GM18909 (cell line): ENCODE data around the gene KCND2.
"Not testable (repeated sequence)": the region's sequence is repeated elsewhere in the genome, so short reads cannot be mapped to it uniquely, and the experiment has no call there.

Source experiments
- ATAC-seq: cut with Tn5 transposase; IDR thresholded peaks from one replicate; pipeline ENCODE4 v1.9.1; 2021; ENCODE audit warnings: mild to moderate bottlenecking; ENCODE audit not compliant: unreplicated experiment, poor library complexity

Gene KCND2

DNA sequence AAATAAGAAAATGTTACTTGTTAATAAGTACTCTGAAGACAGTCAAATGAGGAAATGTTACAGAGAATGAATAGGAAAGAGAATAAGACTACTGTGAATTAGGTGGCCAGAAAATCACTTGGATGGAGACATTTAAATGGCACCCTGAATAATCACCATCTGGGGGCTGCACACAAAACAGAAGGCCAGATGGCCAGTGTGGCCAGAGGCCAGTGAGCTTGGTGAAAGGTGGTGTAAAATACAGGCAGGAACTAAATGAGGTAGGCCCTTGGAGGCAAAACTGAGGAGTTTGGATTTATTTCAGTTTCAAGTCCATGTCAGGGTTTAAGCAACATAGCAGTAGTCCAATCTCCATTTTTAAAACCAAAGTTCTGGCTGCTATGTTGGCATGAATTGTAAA lies 458.3 kb downstream of the KCND2 start:
- ATAC-seq: no peak

DNA sequence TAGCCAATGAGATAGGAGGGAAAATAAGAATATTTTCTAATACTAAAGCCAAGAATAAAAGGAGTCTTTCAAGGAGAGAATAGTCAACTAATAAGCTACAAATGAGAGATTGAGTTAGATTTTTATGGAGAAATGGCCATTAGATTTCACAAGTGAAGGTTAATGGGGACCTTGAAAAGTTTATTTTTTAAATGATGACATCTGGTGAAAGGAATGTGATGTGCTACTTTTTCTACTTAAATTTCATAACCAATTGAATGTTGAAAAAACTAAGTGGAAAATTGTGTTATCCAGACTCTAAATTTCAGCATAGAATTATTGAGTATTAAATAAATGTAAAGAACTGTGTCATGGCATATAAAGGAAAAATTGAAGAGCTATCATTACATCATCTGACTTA lies 459.3 kb downstream of the KCND2 start:
- no peak for ATAC-seq

DNA sequence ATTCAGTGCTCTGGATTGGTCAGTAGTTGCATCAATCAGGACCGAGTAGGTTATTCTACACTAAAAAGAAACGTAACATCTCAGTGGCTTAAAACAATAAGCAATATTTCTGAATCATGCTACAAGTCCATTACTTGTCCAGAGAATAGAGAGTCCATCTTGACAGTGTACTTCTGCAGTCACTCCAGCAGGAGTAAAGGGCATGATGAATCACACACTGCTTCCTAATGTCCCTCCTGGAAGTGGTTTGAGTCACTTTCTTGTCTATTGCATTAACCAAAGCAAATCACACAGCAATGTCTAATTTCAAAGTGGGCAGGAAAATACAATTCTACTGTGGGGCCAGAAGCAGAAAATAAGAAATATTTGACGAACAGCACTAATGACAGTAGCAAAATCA lies 460.2 kb downstream of the KCND2 start:
- ATAC-seq: no peak

DNA sequence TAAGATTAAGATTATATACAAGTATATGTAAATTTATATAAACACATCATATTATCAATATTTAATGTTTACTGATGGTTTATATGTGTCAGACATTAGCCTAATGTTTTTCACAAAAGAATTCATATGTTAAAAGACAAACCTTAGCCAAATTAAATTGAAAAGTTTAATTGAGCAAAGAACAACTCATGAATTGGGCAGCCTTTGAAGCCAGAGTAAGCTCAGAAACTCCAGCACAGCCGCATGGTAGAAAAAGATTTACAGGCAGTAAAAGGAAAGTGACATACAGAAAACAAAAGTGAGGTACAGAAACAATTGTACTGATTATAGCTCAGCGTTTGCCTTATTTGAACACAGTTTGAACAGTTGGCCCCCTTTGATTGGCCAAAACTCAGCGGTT lies 460.9 kb downstream of the KCND2 start:
- ATAC-seq: no peak

DNA sequence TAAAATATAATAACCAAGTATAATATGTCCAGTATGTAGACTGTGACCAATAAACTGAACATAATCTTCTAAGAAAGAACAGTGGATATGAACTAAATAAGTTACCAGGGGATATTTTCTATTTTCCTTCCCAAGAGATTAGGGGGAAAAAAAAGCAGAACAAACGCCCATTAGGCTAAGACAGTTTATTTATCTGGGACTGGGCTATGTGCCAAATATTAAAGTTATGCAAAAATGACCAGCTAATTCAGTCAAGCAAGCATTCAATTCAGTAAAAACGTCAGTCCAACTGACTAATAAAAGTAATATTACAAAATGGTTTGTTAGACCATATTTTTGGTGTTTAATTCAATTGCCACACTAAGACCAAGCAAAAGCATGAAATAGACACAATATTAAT lies 462.8 kb downstream of the KCND2 start:
- no peak for ATAC-seq

DNA sequence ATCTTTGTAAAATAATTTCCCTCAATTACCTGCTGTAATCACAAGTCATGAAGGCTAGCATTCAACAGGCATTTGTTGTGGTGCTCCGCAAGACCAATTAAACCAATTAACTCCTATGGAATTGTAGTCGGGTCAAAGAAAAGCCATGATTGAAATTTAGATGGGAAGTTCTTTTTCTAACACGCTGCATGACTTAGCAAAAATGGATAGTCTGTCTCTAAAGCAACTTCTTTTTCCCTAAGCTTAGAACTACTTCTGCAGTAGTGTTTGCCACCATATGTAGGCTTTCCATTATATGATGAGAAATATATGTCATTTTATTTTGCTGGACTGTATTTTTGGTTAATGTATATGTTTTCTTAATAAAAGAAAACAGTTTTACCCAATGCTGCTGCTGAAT lies 465.8 kb downstream of the KCND2 start:
- no peak for ATAC-seq

DNA sequence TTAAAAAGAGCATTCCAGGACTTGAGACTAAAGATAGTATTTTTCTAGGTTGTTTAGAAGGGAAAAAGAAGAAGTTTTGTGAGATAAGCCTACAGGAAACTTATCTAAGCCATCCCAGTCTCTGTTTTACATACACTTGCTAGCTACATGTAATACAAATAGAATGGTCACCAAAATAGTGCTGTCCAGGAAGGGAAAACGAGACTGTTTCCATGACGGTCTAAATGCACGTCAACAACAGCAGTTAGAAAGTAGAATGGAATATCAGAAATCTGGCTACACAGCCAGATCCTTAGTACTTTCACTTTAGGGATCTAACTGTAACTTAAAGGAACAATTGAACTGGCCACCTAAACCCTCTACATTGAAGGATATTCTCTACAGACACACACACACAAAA lies 467.4 kb downstream of the KCND2 start:
- no peak for ATAC-seq

DNA sequence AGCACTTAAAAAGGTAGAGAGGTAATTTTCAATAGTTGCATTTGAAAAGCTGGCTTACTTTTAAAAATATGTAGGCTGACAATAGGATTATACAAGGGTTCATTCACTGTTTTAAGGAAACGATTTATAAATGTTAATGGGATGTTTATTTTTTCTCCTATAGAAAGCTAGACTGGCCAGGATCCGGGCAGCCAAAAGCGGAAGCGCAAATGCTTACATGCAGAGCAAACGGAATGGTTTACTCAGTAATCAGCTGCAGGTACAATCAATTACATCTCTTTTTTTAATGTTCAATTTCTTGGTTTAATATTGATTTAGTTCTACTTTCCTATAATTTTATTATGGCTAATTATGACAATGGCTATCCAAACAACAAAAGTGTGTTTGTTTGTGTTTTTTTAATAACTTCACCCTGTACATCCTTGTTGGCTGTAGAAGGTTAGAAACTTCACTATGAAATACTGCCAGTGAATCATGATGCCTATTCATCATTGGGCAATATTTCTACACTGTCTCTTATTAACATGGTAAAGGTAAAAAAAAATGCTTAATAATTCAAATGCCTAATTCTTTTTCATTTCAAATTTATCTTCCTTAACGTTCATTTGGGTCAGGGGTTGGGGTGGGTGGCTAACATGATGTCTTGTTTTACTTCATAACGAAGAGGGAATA lies 468.5 kb downstream of the KCND2 start:
- no peak for ATAC-seq

DNA sequence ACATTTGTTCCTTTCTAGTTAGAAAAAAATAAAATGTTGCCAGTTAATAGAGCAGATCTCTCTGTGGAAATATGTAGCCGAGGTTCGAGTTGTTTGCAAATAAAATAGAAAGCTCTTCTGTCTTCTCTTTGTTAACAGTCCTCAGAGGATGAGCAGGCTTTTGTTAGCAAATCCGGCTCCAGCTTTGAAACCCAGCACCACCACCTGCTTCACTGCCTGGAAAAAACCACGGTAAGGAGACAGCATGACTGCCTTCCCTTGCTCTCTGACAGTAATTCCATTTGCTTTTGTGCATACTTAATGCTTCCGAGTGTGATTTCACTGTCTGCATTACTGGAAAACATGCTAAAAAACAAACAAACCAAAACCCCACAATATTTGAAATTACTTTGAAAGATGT lies 469.4 kb downstream of the KCND2 start:
- no peak for ATAC-seq

DNA sequence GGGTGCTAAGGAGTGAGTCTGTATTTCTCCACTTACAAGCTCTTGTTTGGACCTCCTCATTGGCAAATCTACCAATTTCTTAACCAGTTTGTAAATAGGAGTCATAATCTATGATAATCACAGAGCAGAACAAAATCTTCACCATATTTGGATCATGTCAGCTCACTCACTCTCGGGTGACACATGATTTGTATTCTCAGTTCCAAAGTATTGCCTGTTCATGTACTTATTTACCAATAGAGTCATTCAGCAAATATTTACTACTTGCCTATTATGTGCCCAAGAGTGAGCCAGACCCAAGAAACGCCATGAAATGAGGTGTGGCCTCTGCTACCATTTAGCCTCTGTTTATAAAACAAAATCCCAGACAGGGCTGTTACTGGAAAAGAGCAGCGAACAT lies 470.2 kb downstream of the KCND2 start:
- no peak for ATAC-seq

DNA sequence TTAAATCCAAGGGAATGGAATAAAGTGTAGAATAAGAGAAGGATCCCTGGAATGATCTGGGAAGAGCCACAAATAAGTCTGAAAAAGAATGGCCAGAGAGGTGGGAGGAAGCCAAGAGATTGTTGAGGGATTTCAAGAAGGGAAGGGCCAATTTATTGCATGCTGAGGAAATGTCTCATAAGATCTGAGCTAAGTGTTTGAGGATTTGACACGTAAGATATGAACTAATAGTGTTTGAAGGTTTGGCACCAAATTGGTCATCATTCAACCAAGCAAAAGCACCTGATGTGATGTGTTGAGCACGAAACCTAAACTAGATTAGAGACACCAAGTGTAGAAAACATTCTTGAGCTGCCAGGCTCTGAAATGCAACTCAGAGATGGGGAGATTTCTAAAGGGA lies 487.1 kb downstream of the KCND2 start:
- ATAC-seq: no peak

DNA sequence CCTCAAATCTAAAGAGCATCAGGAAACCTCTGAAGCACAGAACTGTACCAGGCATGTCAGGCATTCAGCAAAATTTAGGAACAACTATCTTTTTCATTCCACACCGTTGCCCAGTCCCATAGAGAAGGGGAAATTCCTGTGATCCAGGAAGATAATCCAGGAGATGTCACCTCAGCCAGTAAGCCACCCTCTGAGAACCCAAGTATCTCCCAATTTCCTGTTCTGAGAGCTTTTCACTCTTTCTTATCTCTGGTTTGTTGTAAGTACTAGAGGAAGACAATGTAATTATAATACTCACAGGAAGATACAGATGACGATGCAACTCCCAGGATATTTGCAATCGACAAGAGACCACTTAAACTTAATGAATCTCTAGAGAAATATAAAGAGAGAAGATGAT lies 487.9 kb downstream of the KCND2 start:
- no peak for ATAC-seq

DNA sequence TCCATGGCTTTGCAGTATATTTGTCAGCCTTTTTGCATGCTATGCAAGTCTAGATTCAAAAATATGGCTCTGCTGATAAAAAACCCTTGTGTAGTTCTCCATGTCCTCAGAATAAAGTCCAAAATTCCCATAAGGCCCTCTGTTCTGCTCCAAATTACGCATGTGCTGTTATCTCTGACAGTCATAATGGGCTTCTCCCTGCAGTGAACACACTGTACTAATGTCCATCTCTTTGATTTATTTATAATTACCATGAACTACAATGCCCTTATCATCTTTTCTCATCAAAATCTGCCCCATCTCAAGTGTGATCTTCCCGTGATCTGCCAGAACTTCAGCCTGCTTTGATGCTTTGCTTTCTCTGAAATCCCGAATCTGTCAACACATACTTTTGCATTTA lies 497.2 kb downstream of the KCND2 start:
- ATAC-seq: no peak

DNA sequence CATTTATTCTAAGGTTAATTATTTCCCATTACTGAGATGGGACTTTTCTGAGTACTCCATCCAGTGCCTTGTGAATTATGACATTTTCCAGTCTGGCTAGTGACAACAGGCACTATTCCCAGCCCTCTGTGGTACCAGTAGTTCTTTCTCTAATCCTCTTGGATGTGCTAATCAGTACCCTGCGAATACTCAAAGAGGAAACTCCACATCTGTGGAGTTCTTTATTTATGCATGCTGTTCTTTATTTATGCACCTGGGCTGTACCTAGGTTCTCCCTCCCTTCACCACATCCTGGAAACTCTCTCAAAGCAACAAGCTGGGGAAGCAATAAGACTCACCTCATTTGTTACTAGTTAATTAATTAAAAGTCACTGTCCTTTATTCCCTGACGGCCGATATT lies 501.5 kb downstream of the KCND2 start:
- ATAC-seq: no peak

DNA sequence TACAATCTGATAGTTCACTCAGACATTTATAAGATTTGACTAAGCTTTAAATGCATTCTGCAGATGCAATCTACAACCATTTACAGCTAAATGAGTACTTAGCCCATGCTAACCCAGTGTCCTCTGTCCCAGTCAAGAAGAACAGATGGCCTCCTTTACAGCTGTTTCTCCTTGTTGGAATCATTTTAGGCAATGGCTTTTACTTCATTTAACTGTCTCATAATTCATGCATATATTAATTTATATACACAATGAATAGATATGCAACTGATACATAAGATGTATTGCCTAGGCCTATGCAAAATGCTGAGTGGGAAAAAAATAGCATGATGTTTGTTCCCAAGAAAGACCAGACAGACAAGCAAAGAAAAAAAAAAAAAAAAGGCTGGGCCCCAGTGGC lies 502.8 kb downstream of the KCND2 start:
- no peak for ATAC-seq

DNA sequence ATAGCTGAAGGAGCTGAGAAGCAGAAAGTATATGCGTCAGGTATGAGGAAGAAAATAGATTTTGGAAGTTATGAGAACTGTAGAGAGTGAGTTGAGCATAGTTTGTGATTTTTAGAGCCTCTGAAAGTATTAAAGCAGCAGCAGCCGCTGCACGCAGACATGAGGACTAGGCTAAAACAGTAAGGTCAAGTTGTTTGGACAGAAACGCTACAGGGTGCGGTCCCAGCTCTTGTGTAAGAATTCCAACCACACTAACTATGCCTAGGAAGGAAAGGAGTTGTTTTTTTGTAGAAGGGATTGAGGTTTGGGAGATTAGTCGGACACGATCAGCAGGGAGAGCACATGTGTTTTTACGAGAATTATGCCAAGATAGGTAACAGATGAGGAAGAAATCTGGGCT lies 506.1 kb downstream of the KCND2 start:
- not testable (repeated sequence) for ATAC-seq

DNA sequence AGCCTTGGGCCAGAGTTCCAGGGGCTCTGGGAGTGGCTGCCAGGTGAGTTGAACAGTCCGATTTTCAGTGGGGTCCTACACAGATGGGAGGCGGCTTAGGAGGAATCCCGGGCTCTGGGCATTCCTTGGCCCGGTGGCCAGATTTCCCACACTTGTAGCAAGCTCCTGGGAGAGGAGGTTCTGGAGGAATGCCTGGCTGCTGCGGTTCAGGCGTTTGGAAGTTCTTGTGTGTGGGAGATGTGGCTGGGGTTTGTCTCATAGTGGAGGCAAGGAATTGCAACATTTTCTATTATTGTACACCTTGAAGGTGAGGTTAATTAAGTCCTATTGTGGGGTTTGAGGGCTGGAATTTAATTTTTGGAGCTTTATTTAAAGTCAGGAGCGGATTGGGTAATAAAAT lies 507.5 kb downstream of the KCND2 start:
- not testable (repeated sequence) for ATAC-seq

DNA sequence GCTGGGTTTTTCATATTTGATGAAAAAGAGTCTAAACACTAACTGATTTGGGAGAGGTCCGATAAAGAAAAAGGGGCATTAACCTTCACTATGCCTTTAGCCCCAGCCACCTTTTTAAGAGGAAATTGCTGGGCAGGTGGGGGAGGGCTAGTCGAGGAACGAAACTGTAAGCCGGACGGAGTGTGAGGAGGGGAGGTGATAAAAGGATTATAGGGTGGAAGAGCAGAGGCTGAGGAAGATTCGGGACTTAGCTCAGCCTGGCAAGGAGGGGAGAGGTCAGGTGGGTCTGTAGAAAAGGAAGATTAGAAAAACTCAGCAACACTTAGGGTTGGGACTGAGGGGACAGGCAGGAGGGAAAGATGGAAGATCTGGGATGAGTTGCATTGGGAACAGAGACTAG lies 508.0 kb downstream of the KCND2 start:
- ATAC-seq: no peak

DNA sequence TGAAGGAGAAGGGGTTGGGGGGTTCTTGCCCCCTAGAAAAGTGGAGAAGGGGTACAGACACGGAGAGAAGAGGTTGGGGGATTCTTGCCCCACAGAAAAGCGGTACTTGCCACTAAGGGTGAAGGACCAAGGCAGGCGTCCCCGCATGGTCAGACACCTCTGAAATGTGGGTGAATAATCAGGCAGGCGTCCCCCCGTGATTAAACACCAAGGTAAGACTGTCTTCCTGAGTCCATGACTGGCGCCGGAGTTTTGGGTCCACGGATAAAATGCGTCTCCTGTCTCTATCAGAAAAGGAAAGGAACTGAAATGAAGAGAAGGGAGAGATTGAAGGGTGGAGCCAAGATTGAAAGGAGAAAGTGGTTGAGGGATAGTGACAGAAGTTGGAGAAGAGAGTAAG lies 508.9 kb downstream of the KCND2 start:
- not testable (repeated sequence) for ATAC-seq

DNA sequence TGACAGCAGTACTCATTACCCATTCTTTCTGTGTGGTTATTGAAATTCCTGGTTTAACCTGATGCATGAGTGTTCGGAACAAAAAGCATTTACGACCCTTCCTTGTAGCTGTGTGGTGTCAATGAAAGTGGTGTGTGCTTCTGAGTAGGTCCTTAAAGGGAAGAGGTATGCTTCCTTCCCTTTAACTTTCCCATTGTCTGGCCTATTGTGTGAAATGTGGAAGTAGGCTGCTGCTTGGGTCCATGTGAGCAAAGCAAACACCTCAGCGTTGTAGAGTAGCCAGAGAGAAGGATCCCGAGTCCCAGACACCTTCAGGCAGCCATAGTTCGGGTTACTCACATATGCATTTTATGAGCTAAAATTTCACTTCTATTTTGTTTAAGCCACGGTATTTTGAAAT lies 510.3 kb downstream of the KCND2 start:
- ATAC-seq: no peak

DNA sequence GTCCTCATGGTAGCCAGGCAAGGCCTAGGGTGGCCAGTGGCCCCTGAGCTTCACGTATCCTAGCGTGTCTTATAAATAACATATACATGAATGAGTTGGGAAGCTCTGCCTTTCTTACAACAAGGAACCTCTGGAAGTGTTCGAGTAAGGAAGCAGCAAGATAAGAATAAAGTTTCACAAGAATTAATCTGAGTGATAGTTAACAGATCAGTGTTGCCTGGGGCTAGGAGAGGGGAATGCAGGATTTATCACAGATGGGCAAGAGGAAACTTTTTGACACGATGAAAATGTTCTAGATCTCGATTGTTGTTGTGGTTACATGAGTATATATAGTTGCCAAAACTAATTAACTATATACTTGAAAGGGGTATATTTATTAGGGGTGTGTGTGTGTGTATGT lies 510.7 kb downstream of the KCND2 start:
- ATAC-seq: no peak

DNA sequence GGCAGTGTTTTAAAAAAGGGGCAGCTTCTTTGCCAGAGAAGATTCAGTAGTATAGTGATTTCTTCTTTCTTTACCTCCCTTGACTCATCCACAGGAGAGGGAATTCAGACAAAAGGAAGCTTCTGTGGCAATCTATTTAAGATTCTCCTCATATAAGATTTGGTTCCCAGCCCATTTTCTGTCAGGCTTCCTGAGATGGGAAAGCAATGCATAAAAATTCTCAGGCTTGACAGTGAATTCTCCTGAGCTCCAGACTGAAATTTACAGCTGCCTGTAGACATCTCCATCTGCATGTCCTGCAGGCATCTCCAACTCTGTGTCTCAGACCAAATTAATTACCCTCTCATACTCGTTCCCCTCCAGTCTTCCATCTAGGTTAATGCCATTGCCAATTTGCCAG lies 512.1 kb downstream of the KCND2 start:
- ATAC-seq: no peak
